ENCODE measurements around the gene CFAP251. TPM values are rescaled to one million over a fixed set of nuclear protein-coding genes. Genes with fewer than 3 reads are reported as not detected.
"Not testable (repeated sequence)": the region's sequence is repeated elsewhere in the genome, so short reads cannot be mapped to it uniquely, and the experiment has no call there.

Gene CFAP251
- total RNA-seq, 2 experiments from 2014 or later, result 0.59 to 0.65 TPM

GRCh38 chr12:122035292-122035691 lies 116.9 kb downstream of the CFAP251 start:
- Mint-ChIP-seq H3K4me1 (no peaks in the 10 kb centered on the region), H3K9me3 (ENCODE audit: low read depth) (no peaks in the 10 kb centered on the region), H3K27me3 (no peaks in the 10 kb centered on the region), H3K4me3 (no peak overlapping the region), H3K27ac (no peak overlapping the region), H3K36me3 (ENCODE audit: low read depth) (no peaks in the 10 kb centered on the region)
- intact Hi-C loops (cut with DNase I, micrococcal nuclease), result no loop called here
- ChIA-PET CTCF (no interaction called here), POLR2A (no interaction called here)
- ATAC-seq, result no peak
- no peak for DNase-seq

GRCh38 chr12:122036153-122036552 lies 117.8 kb downstream of the CFAP251 start:
- no peaks in the 10 kb centered on the region for H3K36me3 Mint-ChIP-seq (ENCODE audit: low read depth)
- POLR2A ChIA-PET, result interaction anchor here (1.0 kb wide), 1 partner anchor 8 kb away, joined by 3 read pairs; no protein-coding TSS in a partner anchor
- H3K4me1 Mint-ChIP-seq, result no peaks in the 10 kb centered on the region
- no peak for ATAC-seq
- no peaks in the 10 kb centered on the region for H3K27me3 Mint-ChIP-seq
- CTCF ChIA-PET, result interaction anchor here (0.7 to 1.1 kb wide), 3 partner anchors 8 to 135 kb away, joined by 3 to 7 read pairs (median 3); no protein-coding TSS in a partner anchor
- no peak for DNase-seq
- no peaks in the 10 kb centered on the region for H3K9me3 Mint-ChIP-seq (ENCODE audit: low read depth)
- no peak overlapping the region for H3K4me3 Mint-ChIP-seq
- intact Hi-C loops (cut with DNase I, micrococcal nuclease), result no loop called here
- no peak overlapping the region for H3K27ac Mint-ChIP-seq

DNA sequence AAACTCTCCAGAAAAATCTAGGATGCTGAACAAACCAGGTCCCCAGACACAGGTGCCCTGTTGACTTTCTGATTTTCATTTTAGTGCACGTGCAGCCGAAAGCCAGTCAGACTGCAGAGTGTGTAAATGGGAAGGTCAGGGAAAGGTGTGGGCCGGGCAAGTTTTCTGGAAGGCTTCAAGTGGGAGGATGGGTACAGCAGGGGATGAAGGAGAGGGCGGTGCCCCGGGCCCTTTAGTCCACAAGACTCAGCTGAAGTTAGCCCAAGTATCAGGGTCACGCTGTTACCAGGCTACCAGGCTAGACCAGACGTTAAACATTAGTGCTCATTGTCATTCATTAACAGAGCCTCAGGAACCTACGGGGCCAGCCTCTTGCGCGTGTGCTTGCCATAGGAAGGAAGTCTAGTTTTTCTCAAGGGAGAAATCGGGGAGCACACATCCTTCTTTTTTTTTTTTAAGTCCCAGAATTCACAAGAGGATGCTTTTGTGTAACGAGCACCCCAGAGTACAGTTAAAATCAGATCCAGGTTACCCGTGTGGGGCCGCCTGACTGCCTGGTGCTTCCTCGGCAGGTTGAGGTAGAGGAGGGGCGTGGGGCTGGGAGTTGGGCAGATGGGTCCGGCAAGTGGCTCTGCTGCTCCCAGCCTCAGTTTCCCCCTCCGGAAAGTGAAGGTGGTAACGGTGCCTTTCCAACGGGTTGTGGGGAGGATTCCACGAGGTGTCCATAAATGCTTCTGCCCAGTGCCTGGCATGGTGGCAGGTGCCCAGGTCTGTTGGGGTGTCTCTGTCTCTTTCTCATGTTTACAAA lies 122.4 kb downstream of the CFAP251 start:
- CTCF ChIA-PET, result interaction anchor here (1.0 kb wide), 1 partner anchor 122 kb away, joined by 3 read pairs; no protein-coding TSS in a partner anchor
- intact Hi-C loops (cut with DNase I, micrococcal nuclease), result no loop called here
- POLR2A ChIA-PET, result no interaction called here
- Mint-ChIP-seq H3K9me3 (ENCODE audit: low read depth) (no peaks in the 10 kb centered on the region), H3K36me3 (ENCODE audit: low read depth) (no peaks in the 10 kb centered on the region), H3K27ac (no peak overlapping the region), H3K27me3 (no peaks in the 10 kb centered on the region), H3K4me3 (no peak overlapping the region), H3K4me1 (no peaks in the 10 kb centered on the region)
- DNase-seq (no peak), ATAC-seq (no peak)

DNA sequence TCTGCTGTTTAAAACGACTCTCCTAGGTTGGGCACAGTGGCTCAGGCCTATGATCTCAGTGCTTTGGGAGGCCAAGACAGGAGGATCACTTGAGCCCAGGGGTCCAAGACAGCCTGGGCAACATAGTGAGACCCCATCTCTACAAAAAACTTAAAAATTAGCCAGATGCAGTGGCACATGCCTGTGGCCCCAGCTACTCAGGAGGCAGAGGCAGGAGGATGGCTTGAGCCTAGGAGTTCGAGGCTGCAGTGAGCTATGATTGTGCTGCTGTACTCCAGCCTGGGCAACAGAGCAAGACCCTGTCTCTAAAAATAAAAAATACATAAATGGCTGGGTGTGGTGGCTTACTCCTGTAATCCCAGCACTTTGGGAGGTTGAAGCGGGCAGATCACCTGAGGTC lies 123.1 kb downstream of the CFAP251 start:
- H3K36me3 Mint-ChIP-seq (ENCODE audit: low read depth); DNase-seq; H3K27me3 Mint-ChIP-seq; H3K4me1 Mint-ChIP-seq; H3K27ac Mint-ChIP-seq; ATAC-seq; H3K9me3 Mint-ChIP-seq (ENCODE audit: low read depth); POLR2A ChIA-PET; intact Hi-C loops (cut with DNase I, micrococcal nuclease); H3K4me3 Mint-ChIP-seq: not testable (repeated sequence)
- CTCF ChIA-PET, result interaction anchor here (0.7 kb wide), 1 partner anchor 282 kb away, joined by 3 read pairs; no protein-coding TSS in a partner anchor

DNA sequence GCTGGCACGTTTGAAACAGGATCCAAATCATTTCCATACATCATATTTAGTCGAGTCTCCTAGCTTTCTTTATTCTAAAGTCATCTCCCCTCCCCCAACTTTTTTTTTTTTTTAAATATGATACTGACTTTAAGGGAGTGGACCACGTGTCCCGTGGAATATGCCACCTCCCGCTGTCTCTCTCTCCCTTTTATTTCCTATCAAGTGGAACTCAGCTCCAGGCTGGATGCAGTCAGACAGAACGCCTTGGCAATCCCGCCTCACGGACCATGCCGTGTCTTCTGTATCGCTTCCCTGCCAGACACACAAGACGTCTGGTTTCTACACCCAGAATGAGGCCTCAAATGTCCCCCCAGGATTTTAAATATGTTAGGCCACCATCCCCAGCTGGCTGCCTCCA lies 124.5 kb downstream of the CFAP251 start:
- H3K27ac Mint-ChIP-seq, result no peak overlapping the region
- ChIA-PET CTCF (interaction anchor here (0.6 to 1.6 kb wide), 4 partner anchors 9 to 298 kb away, joined by 3 read pairs; no protein-coding TSS in a partner anchor), POLR2A (interaction anchor here (0.6 kb wide), 1 partner anchor 146 kb away, joined by 3 read pairs; no protein-coding TSS in a partner anchor)
- DNase-seq (no peak), ATAC-seq (no peak)
- intact Hi-C loops (cut with DNase I, micrococcal nuclease), result no loop called here
- H3K27me3 Mint-ChIP-seq, result no peaks in the 10 kb centered on the region
- H3K4me1 Mint-ChIP-seq, result no peaks in the 10 kb centered on the region
- no peaks in the 10 kb centered on the region for H3K9me3 Mint-ChIP-seq (ENCODE audit: low read depth)
- H3K36me3 Mint-ChIP-seq (ENCODE audit: low read depth), result no peaks in the 10 kb centered on the region
- no peak overlapping the region for H3K4me3 Mint-ChIP-seq

DNA sequence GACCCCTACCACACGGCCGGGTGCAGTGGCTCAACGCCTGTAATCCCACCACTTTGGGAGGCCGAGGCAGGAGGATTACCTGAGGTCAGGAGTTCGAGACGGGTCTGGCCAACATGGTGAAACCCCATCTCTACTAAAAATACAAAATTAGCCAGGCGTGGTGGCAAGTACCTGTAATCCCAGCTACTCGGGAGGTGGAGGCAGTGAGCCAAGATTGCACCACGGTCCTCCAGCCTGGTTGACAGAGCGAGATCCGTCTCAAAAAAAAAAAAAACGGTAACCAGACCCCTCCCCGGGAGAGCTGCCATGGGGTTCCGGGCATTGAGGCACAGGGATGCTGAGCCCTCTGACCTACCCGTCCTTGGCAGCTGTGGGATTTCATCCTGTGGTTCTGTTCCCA lies 125.1 kb downstream of the CFAP251 start:
- H3K27ac Mint-ChIP-seq, result no peak overlapping the region
- intact Hi-C loops (cut with DNase I, micrococcal nuclease), result no loop called here
- ATAC-seq, result no peak
- H3K27me3 Mint-ChIP-seq, result no peaks in the 10 kb centered on the region
- no peaks in the 10 kb centered on the region for H3K9me3 Mint-ChIP-seq (ENCODE audit: low read depth)
- no peak overlapping the region for H3K4me3 Mint-ChIP-seq
- DNase-seq, result no peak
- H3K4me1 Mint-ChIP-seq, result no peaks in the 10 kb centered on the region
- ChIA-PET CTCF (interaction anchor here (1.1 to 1.6 kb wide), 3 partner anchors 8 to 80 kb away, joined by 3 read pairs; no protein-coding TSS in a partner anchor), POLR2A (interaction anchor here (0.6 kb wide), 1 partner anchor 145 kb away, joined by 3 read pairs; no protein-coding TSS in a partner anchor)
- H3K36me3 Mint-ChIP-seq (ENCODE audit: low read depth), result no peaks in the 10 kb centered on the region

GRCh38 chr12:122045262-122045661 lies 126.9 kb downstream of the CFAP251 start:
- ChIA-PET CTCF (no interaction called here), POLR2A (no interaction called here)
- intact Hi-C loops (cut with DNase I, micrococcal nuclease), result no loop called here
- DNase-seq (no peak), ATAC-seq (no peak)
- no peaks in the 10 kb centered on the region for H3K27me3 Mint-ChIP-seq
- no peak overlapping the region for H3K27ac Mint-ChIP-seq
- H3K36me3 Mint-ChIP-seq (ENCODE audit: low read depth), result no peaks in the 10 kb centered on the region
- no peaks in the 10 kb centered on the region for H3K9me3 Mint-ChIP-seq (ENCODE audit: low read depth)
- H3K4me3 Mint-ChIP-seq, result no peak overlapping the region
- H3K4me1 Mint-ChIP-seq, result no peaks in the 10 kb centered on the region

- Mint-ChIP-seq H3K27ac (no peak overlapping the region), H3K4me1 (no peaks in the 10 kb centered on the region), H3K9me3 (ENCODE audit: low read depth) (no peaks in the 10 kb centered on the region), H3K4me3 (no peak overlapping the region), H3K36me3 (ENCODE audit: low read depth) (no peaks in the 10 kb centered on the region), H3K27me3 (no peaks in the 10 kb centered on the region)
- DNase-seq (no peak), ATAC-seq (no peak)
- intact Hi-C loops (cut with DNase I, micrococcal nuclease), result no loop called here
- CTCF ChIA-PET, result interaction anchor here (0.5 to 0.7 kb wide), 4 partner anchors 52 to 737 kb away, joined by 3 to 4 read pairs (median 3); no protein-coding TSS in a partner anchor
- POLR2A ChIA-PET, result interaction anchor here (0.5 kb wide), 1 partner anchor 122 kb away, joined by 6 read pairs; no protein-coding TSS in a partner anchor
Measured at GRCh38 chr12:122046145-122046544, 127.8 kb downstream of the CFAP251 start.

GRCh38 chr12:122048151-122048550 lies 129.8 kb downstream of the CFAP251 start:
- intact Hi-C loops (cut with DNase I, micrococcal nuclease), result no loop called here
- ATAC-seq (no peak), DNase-seq (no peak)
- H3K36me3 Mint-ChIP-seq (ENCODE audit: low read depth), result no peaks in the 10 kb centered on the region
- POLR2A ChIA-PET, result no interaction called here
- H3K9me3 Mint-ChIP-seq (ENCODE audit: low read depth), result no peaks in the 10 kb centered on the region
- no peak overlapping the region for H3K27ac Mint-ChIP-seq
- CTCF ChIA-PET, result interaction anchor here (0.9 to 2.0 kb wide), 4 partner anchors 15 to 84 kb away, joined by 3 to 10 read pairs (median 4); no protein-coding TSS in a partner anchor
- no peaks in the 10 kb centered on the region for H3K4me1 Mint-ChIP-seq
- no peaks in the 10 kb centered on the region for H3K27me3 Mint-ChIP-seq
- H3K4me3 Mint-ChIP-seq, result no peak overlapping the region

GRCh38 chr12:122049827-122050226 lies 131.4 kb downstream of the CFAP251 start:
- intact Hi-C loops (cut with DNase I, micrococcal nuclease), result no loop called here
- Mint-ChIP-seq H3K4me3 (no peak overlapping the region), H3K9me3 (ENCODE audit: low read depth) (no peaks in the 10 kb centered on the region), H3K4me1 (peaks cover 6% of the 10 kb centered on the region), H3K27ac (no peak overlapping the region), H3K27me3 (no peaks in the 10 kb centered on the region), H3K36me3 (ENCODE audit: low read depth) (no peaks in the 10 kb centered on the region)
- ChIA-PET CTCF (no interaction called here), POLR2A (no interaction called here)
- no peak for DNase-seq
- ATAC-seq, result no peak

DNA sequence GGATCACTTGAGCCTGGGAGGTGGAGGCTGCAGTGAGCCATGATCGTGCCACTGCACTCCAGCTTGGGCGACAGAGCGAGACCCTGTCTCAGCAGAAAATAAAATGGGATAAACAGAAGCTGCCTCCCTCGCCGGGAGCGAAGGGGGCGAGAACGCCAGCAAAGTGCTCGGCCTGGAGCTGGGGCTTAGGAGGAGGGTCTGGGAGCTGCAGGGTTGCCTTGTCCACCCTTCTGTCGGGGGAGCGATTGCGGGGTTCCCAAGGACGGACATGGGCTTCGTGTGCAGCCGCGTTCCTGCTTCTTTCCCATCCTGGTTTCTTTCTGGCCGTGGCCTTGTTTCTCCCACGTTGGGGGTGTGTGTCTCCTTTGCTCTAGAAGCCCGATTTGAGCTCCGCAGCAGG lies 132.3 kb downstream of the CFAP251 start:
- ATAC-seq, result no peak
- no peaks in the 10 kb centered on the region for H3K27me3 Mint-ChIP-seq
- DNase-seq, result no peak
- no peak overlapping the region for H3K27ac Mint-ChIP-seq
- H3K4me3 Mint-ChIP-seq, result no peak overlapping the region
- CTCF ChIA-PET, result interaction anchor here (0.5 to 2.2 kb wide), 6 partner anchors 30 to 686 kb away, joined by 3 to 13 read pairs (median 3); no protein-coding TSS in a partner anchor
- POLR2A ChIA-PET, result interaction anchor here (0.6 kb wide), 1 partner anchor 144 kb away, joined by 3 read pairs; no protein-coding TSS in a partner anchor
- no peaks in the 10 kb centered on the region for H3K9me3 Mint-ChIP-seq (ENCODE audit: low read depth)
- intact Hi-C loops (cut with DNase I, micrococcal nuclease), result no loop called here
- no peaks in the 10 kb centered on the region for H3K36me3 Mint-ChIP-seq (ENCODE audit: low read depth)
- peaks cover 6% of the 10 kb centered on the region for H3K4me1 Mint-ChIP-seq
